Activated CD4-positive, alpha-beta T cell treated with anti-CD3 and anti-CD28 coated beads for 36 hours (primary cell): Measurements from ENCODE around the gene ZNF814. TPM values are rescaled to one million over a fixed set of nuclear protein-coding genes. Genes with fewer than 3 reads are reported as not detected.
"Not testable (repeated sequence)": the region's sequence is repeated elsewhere in the genome, so short reads cannot be mapped to it uniquely, and the experiment has no call there.

ENCODE experiments used
- ATAC-seq: fragments of 200-7000 bp; cut with Tn5 transposase; one replicate; pipeline ENCODE4 v1.10.0; 2021; ENCODE audit warnings: mild to moderate bottlenecking, moderate library complexity
- CTCF ChIA-PET: fragments of 350-600 bp; sonication (Branson Sonifier 250); formaldehyde crosslinking; loops from one replicate; lab custom pipeline; 2021; ENCODE audit warnings: antibody characterized with exemption; lab: Charles Lee
- POLR2A ChIA-PET: fragments of 350-600 bp; sonication (Branson Sonifier 250); formaldehyde crosslinking; loops from one replicate; lab custom pipeline; 2021; ENCODE audit warnings: antibody characterized with exemption, inconsistent platforms; lab: Charles Lee
- DNase-seq: peaks from one replicate; pipeline ENCODE4 v3.0.0-alpha.2; 2020
- H3K27ac Mint-ChIP-seq: one replicate; pipeline ENCODE4 v1.8.0; 2021; ENCODE audit warnings: mixed read lengths
- H3K27me3 Mint-ChIP-seq: one replicate; pipeline ENCODE4 v1.8.0; 2021; ENCODE audit warnings: mixed read lengths
- H3K36me3 Mint-ChIP-seq: one replicate; pipeline ENCODE4 v1.8.0; 2021; ENCODE audit warnings: low read depth, mixed read lengths
- H3K4me1 Mint-ChIP-seq: one replicate; pipeline ENCODE4 v1.8.0; 2021; ENCODE audit warnings: mixed read lengths
- H3K4me3 Mint-ChIP-seq: one replicate; pipeline ENCODE4 v1.8.0; 2021; ENCODE audit warnings: mild to moderate bottlenecking, moderate library complexity, mixed read lengths
- H3K9me3 Mint-ChIP-seq: one replicate; pipeline ENCODE4 v1.8.0; 2021; ENCODE audit warnings: low read depth, mixed read lengths
- intact Hi-C, 2 experiments: fragments of 100-400 bp; cut with DNase I in 1 of 2; cut with micrococcal nuclease in 1 of 2; formaldehyde crosslinking; loops; one replicate each; pipeline versions ENCODE4 v1.14.2 to v1.15.1; 2022 to 2024; cut with DNase I, micrococcal nuclease
- total RNA-seq, 2 experiments: library from RNA; stranded (reverse); gene quantifications; one replicate each; pipeline ENCODE4 v1.2.3, GENCODE V29; 2021

The ZNF814 gene
- total RNA-seq, 2 experiments from 2014 or later, result 24.1 to 24.5 TPM

GRCh38 chr19:57890706-57891105 lies 1.9 kb upstream of the ZNF814 start:
- POLR2A ChIA-PET, H3K27ac Mint-ChIP-seq, DNase-seq, ATAC-seq, intact Hi-C loops, H3K4me3 Mint-ChIP-seq, H3K27me3 Mint-ChIP-seq: not testable (repeated sequence)
- Mint-ChIP-seq H3K4me1 (peaks cover 21% of the 10 kb centered on the region), H3K36me3 (peaks cover 45% of the 10 kb centered on the region), H3K9me3 (peaks cover 22% of the 10 kb centered on the region)
- CTCF ChIA-PET, result interaction anchor here (0.6 to 1.3 kb wide), 2 partner anchors 13 to 183 kb away, joined by 3 read pairs; no protein-coding TSS in a partner anchor

- intact Hi-C loops, result loop anchor here (1.0 to 10.0 kb wide), 4 partner anchors 36 to 274 kb away; partner anchors contain the start of genes ZNF134 (in 1 of the 2), ZNF256 (in 1 of the 2) and ZNF329 (in 1 of the 2)
- H3K9me3 Mint-ChIP-seq, result peaks cover 22% of the 10 kb centered on the region
- peak overlapping the region; percentile 92 for H3K27ac Mint-ChIP-seq
- DNase-seq (no peak), ATAC-seq (no peak)
- H3K4me3 Mint-ChIP-seq, result peak overlapping the region; percentile 96
- peaks cover 69% of the 10 kb centered on the region for H3K36me3 Mint-ChIP-seq
- no peaks in the 10 kb centered on the region for H3K27me3 Mint-ChIP-seq
- POLR2A ChIA-PET, result interaction anchor here (0.6 to 0.7 kb wide), 3 partner anchors 14 to 1542 kb away, joined by 3 to 9 read pairs (median 3); no protein-coding TSS in a partner anchor
- CTCF ChIA-PET, result no interaction called here
- peaks cover 23% of the 10 kb centered on the region for H3K4me1 Mint-ChIP-seq
Observed at GRCh38 chr19:57888107-57888559, 704 bp downstream of the ZNF814 start.

DNA sequence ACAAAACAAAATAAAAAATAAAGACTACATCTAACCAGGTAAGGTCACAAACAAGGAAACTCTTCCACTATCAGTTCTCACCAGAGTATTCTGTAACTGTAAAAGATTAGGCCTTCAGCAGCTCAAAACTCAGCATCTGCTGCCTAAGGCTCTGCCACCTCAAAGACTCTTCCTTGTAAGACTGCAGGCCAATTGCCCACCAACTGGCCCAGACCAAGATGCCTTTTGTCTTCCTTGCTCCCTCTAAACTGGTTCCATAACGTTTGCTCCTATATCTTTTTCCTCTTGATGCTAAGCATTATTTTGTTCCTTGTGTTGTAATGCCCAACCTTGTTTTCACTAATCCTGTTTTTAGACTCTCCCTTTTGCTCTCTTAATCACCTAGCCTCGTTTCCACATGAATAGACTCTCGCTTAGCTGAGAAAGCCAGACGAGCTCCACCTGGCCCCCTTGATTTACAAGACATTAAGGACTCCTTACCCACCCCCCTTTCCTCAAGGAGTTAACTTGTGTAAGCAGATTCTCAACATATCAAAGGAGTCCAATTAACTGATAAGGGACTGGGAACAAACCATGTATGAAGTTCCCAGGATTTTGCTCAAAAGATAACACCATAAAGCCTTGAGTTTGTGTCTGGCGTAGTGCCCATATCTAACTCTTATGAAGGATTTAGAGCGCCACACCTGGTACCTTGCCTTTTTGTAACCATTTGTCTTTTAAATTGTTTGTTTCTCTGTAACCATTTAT lies 1.5 kb downstream of the ZNF814 start:
- no peaks in the 10 kb centered on the region for H3K27me3 Mint-ChIP-seq
- intact Hi-C loops, result loop anchor here (5.0 to 10.0 kb wide), 2 partner anchors 35 to 267 kb away; partner anchors contain the start of gene ZNF329 (in 1 of the 2)
- peaks cover 22% of the 10 kb centered on the region for H3K9me3 Mint-ChIP-seq
- peaks cover 75% of the 10 kb centered on the region for H3K36me3 Mint-ChIP-seq
- peaks cover 23% of the 10 kb centered on the region for H3K4me1 Mint-ChIP-seq
- DNase-seq (no peak), ATAC-seq (no peak)
- ChIA-PET POLR2A (interaction anchor here (0.6 kb wide), 2 partner anchors 13 to 296 kb away, joined by 3 to 4 read pairs; partner anchors contain the start of gene ZNF274), CTCF (no interaction called here)
- peak overlapping the region; percentile 92 for H3K27ac Mint-ChIP-seq
- peak overlapping the region; percentile 96 for H3K4me3 Mint-ChIP-seq

GRCh38 chr19:57886046-57886445 lies 2.8 kb downstream of the ZNF814 start:
- Mint-ChIP-seq H3K36me3 (peaks cover 74% of the 10 kb centered on the region), H3K27ac (no peak overlapping the region), H3K27me3 (no peaks in the 10 kb centered on the region), H3K4me1 (peaks cover 23% of the 10 kb centered on the region), H3K4me3 (no peak overlapping the region), H3K9me3 (peaks cover 19% of the 10 kb centered on the region)
- ChIA-PET POLR2A (no interaction called here), CTCF (no interaction called here)
- intact Hi-C loops, result loop anchor here (5.0 to 10.0 kb wide), 2 partner anchors 34 to 269 kb away; partner anchors contain the start of gene ZNF329 (in 1 of the 2)
- ATAC-seq (no peak), DNase-seq (no peak)

- ATAC-seq, CTCF ChIA-PET, H3K4me1 Mint-ChIP-seq, H3K27ac Mint-ChIP-seq, H3K27me3 Mint-ChIP-seq, intact Hi-C loops, H3K4me3 Mint-ChIP-seq, DNase-seq: not testable (repeated sequence)
- POLR2A ChIA-PET, result interaction anchor here (0.6 kb wide), 1 partner anchor 14 kb away, joined by 3 read pairs; no protein-coding TSS in a partner anchor
- H3K36me3 Mint-ChIP-seq, result peaks cover 87% of the 10 kb centered on the region
- peaks cover 56% of the 10 kb centered on the region for H3K9me3 Mint-ChIP-seq
Observed at GRCh38 chr19:57873883-57874799, 14.7 kb downstream of the ZNF814 start.

- intact Hi-C loops, result no loop called here
- Mint-ChIP-seq H3K9me3 (peaks cover 57% of the 10 kb centered on the region), H3K36me3 (peaks cover 84% of the 10 kb centered on the region), H3K27me3 (no peaks in the 10 kb centered on the region), H3K4me1 (no peaks in the 10 kb centered on the region), H3K4me3 (no peak overlapping the region), H3K27ac (no peak overlapping the region)
- DNase-seq (no peak), ATAC-seq (no peak)
- ChIA-PET POLR2A (interaction anchor here (0.6 kb wide), 1 partner anchor 311 kb away, joined by 3 read pairs; no protein-coding TSS in a partner anchor), CTCF (no interaction called here)
Observed at GRCh38 chr19:57872450-57872849, 16.4 kb downstream of the ZNF814 start.

GRCh38 chr19:57870225-57870624 lies 18.6 kb downstream of the ZNF814 start:
- peaks cover 52% of the 10 kb centered on the region for H3K9me3 Mint-ChIP-seq
- peaks cover 82% of the 10 kb centered on the region for H3K36me3 Mint-ChIP-seq
- DNase-seq (no peak), ATAC-seq (no peak)
- intact Hi-C loops, result no loop called here
- POLR2A ChIA-PET, result no interaction called here
- no peaks in the 10 kb centered on the region for H3K4me1 Mint-ChIP-seq
- CTCF ChIA-PET, result no interaction called here
- no peaks in the 10 kb centered on the region for H3K27me3 Mint-ChIP-seq
- H3K27ac Mint-ChIP-seq, result no peak overlapping the region
- no peak overlapping the region for H3K4me3 Mint-ChIP-seq

GRCh38 chr19:57869655-57870054 lies 19.2 kb downstream of the ZNF814 start:
- POLR2A ChIA-PET, CTCF ChIA-PET, ATAC-seq, H3K27me3 Mint-ChIP-seq, DNase-seq, H3K27ac Mint-ChIP-seq, intact Hi-C loops, H3K4me1 Mint-ChIP-seq, H3K4me3 Mint-ChIP-seq: not testable (repeated sequence)
- peaks cover 53% of the 10 kb centered on the region for H3K9me3 Mint-ChIP-seq
- peaks cover 83% of the 10 kb centered on the region for H3K36me3 Mint-ChIP-seq

- no peak for ATAC-seq
- DNase-seq, result no peak
- POLR2A ChIA-PET, result no interaction called here
- Mint-ChIP-seq H3K4me1 (no peaks in the 10 kb centered on the region), H3K4me3 (no peak overlapping the region), H3K36me3 (peaks cover 82% of the 10 kb centered on the region), H3K9me3 (peaks cover 44% of the 10 kb centered on the region), H3K27me3 (no peaks in the 10 kb centered on the region), H3K27ac (no peak overlapping the region)
- intact Hi-C loops, result no loop called here
- CTCF ChIA-PET, result no interaction called here
Observed at GRCh38 chr19:57867868-57868492, 20.9 kb downstream of the ZNF814 start.

DNA sequence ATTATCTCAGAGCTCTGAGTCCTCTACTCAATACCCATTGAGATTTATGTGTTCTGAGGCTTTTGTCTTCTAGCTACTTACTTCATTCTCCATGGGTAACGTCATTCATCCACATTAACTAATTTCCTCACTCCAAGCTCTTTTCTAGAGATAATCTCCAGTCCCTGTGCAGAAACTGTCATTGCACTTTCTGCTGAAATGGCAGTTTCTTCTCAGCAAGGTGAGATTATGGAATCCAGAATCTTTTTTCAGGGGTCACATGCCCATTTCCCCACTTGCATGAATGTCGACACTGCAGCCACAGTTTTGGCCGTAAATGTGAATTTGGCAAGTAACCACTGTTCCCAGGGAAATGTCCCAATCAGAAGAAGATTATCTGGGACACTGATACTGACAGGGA lies 26.5 kb downstream of the ZNF814 start:
- intact Hi-C loops, POLR2A ChIA-PET, DNase-seq, CTCF ChIA-PET, ATAC-seq, H3K4me3 Mint-ChIP-seq, H3K4me1 Mint-ChIP-seq, H3K27ac Mint-ChIP-seq, H3K27me3 Mint-ChIP-seq: not testable (repeated sequence)
- Mint-ChIP-seq H3K36me3 (peaks cover 87% of the 10 kb centered on the region), H3K9me3 (peaks cover 30% of the 10 kb centered on the region)
